Measurements from ENCODE around the gene TFAP2B.

- TF ChIP-seq ZNF274 (IDR thresholded peaks at IDR 0.05; ENCODE audit: low read depth, low read length) (no peak), YY1 (IDR thresholded peaks at IDR 0.05; ENCODE audit: insufficient read depth, insufficient read length) (no peak), SUZ12 (IDR thresholded peaks at IDR 0.05; ENCODE audit: extremely low read depth, insufficient read depth, insufficient read length) (no peak)
Measured at GRCh38 chr6:50792771-50793170, 25.9 kb upstream of the TFAP2B start.

Measured in NT2/D1 (cell line).